Thymus (tissue), 11 donors: Measurements from ENCODE around the gene UNC80. TPM values are rescaled to one million over a fixed set of nuclear protein-coding genes. Genes with fewer than 3 reads are reported as not detected.

Source experiments
- DNase-seq, 9 donors: peaks; one replicate each; pipeline ENCODE4 v3.0.0-alpha.2; 2013; ENCODE audit warnings: low spot score in 9 of 9, low read depth in 6 of 9, missing footprints in 1 of 9
- H3K27ac ChIP-seq, 2 donors: one replicate each; pipeline ENCODE4 v1.5.1; 2013; ENCODE audit warnings: control low read depth in 1 of 2, low read depth in 1 of 2, low read length in 1 of 2, mild to moderate bottlenecking in 1 of 2, moderate library complexity in 1 of 2
- H3K27me3 ChIP-seq, 2 donors: one replicate each; pipeline ENCODE4 v1.5.1; 2013; ENCODE audit warnings: low read length in 1 of 2; ENCODE audit not compliant: control insufficient read depth in 2 of 2, insufficient read depth in 1 of 2
- H3K36me3 ChIP-seq, 2 donors: one replicate each; pipeline ENCODE4 v1.5.1; 2013; ENCODE audit warnings: low read length in 1 of 2, mild to moderate bottlenecking in 1 of 2, moderate library complexity in 1 of 2; ENCODE audit not compliant: control insufficient read depth in 2 of 2, insufficient read depth in 2 of 2
- H3K4me1 ChIP-seq, 2 donors: one replicate each; pipeline ENCODE4 v1.5.1; 2013; ENCODE audit warnings: low read length in 2 of 2; ENCODE audit not compliant: control insufficient read depth in 2 of 2, insufficient read depth in 2 of 2
- H3K4me3 ChIP-seq, 2 donors: one replicate each; pipeline ENCODE4 v1.5.1; 2013; ENCODE audit warnings: low read length in 2 of 2, control low read depth in 1 of 2, mild to moderate bottlenecking in 1 of 2
- H3K9me3 ChIP-seq, 2 donors: one replicate each; pipeline ENCODE4 v1.5.1; 2013; ENCODE audit warnings: low read length in 1 of 2, mild to moderate bottlenecking in 1 of 2; ENCODE audit not compliant: control insufficient read depth in 2 of 2, insufficient read depth in 1 of 2
- WGBS: extraction: QIAGEN DNeasy Blood & Tissue Kit; methylation state at CpG from one replicate; pipeline ENCODE4 v1.1.7; 2013; 5-methylcytosine and 5-hydroxymethylcytosine counted together
- polyA plus RNA-seq: library from polyadenylated mRNA; stranded (reverse); fragments of 200-250 nt; gene quantifications from one replicate; pipeline ENCODE4 v1.2.3, GENCODE V29; 2013
- total RNA-seq: library from RNA; stranded (reverse); fragments of 120-200 nt; gene quantifications from one replicate; pipeline ENCODE4 v1.2.4, GENCODE V29; 2013
- donor health status: healthy.

Gene UNC80
- total and polyA plus RNA-seq, 2 donors: 0.38 to 0.62 TPM

DNA sequence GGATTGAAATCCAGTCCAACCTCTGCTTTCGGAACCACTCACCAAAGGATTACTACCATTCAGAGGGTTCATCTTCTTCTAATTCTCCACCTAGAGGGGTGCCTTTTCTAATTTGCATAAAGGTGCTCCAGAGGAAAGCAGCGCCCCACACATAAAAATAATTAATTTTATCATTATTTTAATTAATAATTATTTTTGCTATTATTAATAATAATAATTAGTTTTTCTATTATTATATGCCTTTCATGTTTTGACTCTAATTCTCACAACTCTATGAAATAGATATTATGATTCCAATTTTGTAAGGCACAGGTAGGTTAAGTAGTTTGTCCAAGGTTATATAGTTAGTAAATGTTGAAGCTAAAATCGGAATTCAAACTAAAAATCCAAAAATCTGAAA lies 51.9 kb downstream of the UNC80 start:
- Histone ChIP-seq H3K9me3 (no peaks in the 10 kb centered on the region), H3K27me3 (no peaks in the 10 kb centered on the region), H3K4me3 (no peak overlapping the region), H3K27ac (no peak overlapping the region), H3K4me1 (no peaks in the 10 kb centered on the region), H3K36me3 (no peaks in the 10 kb centered on the region)
- WGBS: 90% methylated on average over 3 of the region's 3 CpGs
- DNase-seq: no peak

DNA sequence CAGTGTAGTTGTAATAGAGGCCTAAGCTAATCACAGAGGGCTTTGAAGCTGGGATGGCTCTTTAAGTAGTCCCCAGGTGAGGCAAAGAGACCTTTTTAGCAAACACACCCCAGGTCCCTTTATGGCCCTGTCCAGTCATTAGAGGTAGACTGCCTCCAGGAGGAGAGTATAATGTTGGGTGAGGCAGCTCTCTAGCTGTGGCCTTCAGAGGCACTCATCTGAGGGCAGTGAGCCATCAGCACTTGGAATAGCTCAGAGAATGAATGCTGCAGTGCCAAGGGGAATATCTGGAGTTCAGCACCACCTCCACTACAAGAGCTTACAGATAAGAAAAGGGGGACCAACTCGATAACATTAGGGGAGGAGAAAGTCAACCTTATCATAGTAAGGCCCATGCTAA lies 52.8 kb downstream of the UNC80 start:
- Histone ChIP-seq H3K4me1 (no peaks in the 10 kb centered on the region), H3K27ac (no peak overlapping the region), H3K36me3 (no peaks in the 10 kb centered on the region), H3K27me3 (no peaks in the 10 kb centered on the region), H3K9me3 (no peaks in the 10 kb centered on the region), H3K4me3 (no peak overlapping the region)
- WGBS: 91% methylated on average over 1 of the region's 1 CpG
- no peak for DNase-seq

DNA sequence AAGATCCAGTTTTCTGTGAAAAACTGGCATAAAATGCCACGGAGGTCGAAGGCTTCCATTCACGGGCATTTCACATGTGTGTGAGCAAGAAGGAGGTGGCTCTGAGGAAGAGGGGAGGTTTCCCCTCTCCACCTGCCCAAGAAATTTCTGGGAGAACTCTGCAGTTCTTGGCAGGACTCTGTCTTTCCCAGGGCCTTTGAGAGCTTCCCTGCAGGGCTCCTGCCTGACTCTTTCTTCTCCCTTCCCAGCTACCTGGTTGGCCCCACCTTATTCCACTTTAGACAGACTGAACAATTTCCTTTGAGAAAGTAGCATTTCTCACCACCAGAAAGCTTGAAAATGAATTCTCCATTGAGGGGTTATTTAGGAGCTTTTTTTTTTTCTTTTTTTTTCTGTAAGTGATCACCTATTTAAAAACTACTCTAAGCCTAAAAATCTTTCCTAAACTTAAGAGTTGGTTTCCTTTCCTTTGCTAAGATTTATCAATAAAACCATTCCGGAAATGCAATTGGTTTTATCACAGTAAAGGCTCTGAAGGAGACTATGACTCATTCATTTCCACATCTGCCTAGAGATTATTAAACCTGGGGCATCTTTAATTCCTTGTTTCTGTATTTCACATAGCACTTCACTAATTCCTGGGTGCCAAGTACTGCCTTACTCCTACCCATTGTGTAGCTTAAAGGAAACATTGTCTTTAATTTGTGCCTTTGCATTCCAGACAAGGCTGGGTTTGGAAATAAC lies 59.3 kb downstream of the UNC80 start:
- no peak overlapping the region for H3K4me3 ChIP-seq
- no peak overlapping the region for H3K27ac ChIP-seq
- no peaks in the 10 kb centered on the region for H3K9me3 ChIP-seq
- no peaks in the 10 kb centered on the region for H3K36me3 ChIP-seq
- 93% methylated on average over 4 of the region's 4 CpGs for WGBS
- H3K27me3 ChIP-seq: no peaks in the 10 kb centered on the region
- H3K4me1 ChIP-seq: no peaks in the 10 kb centered on the region
- no peak for DNase-seq

DNA sequence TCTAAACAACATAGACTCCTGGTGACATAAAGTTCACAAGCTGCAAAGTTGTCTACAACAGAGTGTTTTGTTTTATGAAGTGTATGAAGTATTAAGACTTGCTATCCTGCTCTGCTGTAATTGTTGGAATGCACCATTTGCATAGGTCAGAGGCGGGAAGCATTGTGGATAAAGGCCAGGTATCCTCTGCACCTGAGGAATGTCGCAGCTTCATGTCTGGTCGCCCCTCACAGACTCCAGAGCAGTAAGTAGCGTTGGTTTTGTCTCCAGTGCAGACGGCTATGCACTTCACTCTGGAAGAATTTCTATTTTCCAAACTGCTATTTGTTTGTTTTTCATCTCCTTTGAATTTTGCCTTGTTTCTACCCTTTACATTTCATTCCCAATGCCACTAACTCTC lies 63.1 kb downstream of the UNC80 start:
- no peak overlapping the region for H3K4me3 ChIP-seq
- DNase-seq: no peak
- 78% methylated on average over 5 of the region's 5 CpGs for WGBS
- no peak overlapping the region for H3K27ac ChIP-seq
- H3K27me3 ChIP-seq: no peaks in the 10 kb centered on the region
- no peaks in the 10 kb centered on the region for H3K36me3 ChIP-seq
- no peaks in the 10 kb centered on the region for H3K9me3 ChIP-seq
- H3K4me1 ChIP-seq: no peaks in the 10 kb centered on the region

DNA sequence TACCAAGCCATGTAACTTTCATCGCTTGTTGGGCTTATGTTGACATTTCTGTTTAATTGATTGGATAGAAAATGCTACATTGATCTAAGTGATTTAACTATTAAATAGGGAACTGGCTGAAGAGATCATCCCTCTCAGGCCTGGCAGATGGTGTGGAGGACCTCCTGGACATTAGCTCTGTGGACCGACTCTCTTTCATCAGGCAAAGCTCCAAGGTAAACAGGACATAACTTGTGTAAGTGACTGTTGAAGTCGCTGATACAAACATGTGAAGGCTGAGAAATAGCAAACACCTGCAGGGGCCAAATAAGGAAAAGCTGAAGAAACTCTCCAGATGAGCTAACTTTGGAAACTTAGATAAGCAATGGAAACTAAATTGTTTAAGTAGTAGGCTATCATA lies 68.8 kb downstream of the UNC80 start:
- 85% methylated on average over 3 of the region's 3 CpGs for WGBS
- Histone ChIP-seq H3K4me3 (no peak overlapping the region), H3K36me3 (no peaks in the 10 kb centered on the region), H3K4me1 (no peaks in the 10 kb centered on the region), H3K27ac (no peak overlapping the region), H3K9me3 (no peaks in the 10 kb centered on the region), H3K27me3 (no peaks in the 10 kb centered on the region)
- DNase-seq: no peak

DNA sequence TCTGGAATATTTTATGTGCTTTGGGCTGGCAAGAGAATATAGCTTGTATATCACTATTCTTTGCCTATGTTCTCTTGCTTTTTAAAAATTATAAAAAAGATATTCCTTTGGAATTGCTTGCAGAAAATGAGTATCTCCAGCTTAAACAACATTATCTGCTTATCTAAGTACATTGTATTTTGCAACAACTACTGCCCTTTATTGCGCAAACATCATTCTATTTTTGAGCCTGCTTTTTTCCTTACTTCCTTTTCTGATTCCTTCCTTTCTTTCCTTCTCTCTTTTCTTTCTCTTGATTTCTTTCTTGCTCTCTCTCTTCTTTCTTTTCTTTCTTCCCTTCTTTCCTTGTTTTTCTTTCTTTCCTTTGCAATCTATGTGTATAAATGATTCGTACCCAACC lies 74.0 kb downstream of the UNC80 start:
- DNase-seq: no peak
- Histone ChIP-seq H3K27me3 (no peaks in the 10 kb centered on the region), H3K9me3 (no peaks in the 10 kb centered on the region), H3K36me3 (no peaks in the 10 kb centered on the region), H3K27ac (no peak overlapping the region), H3K4me1 (no peaks in the 10 kb centered on the region), H3K4me3 (no peak overlapping the region)
- WGBS: 95% methylated on average over 2 of the region's 2 CpGs

DNA sequence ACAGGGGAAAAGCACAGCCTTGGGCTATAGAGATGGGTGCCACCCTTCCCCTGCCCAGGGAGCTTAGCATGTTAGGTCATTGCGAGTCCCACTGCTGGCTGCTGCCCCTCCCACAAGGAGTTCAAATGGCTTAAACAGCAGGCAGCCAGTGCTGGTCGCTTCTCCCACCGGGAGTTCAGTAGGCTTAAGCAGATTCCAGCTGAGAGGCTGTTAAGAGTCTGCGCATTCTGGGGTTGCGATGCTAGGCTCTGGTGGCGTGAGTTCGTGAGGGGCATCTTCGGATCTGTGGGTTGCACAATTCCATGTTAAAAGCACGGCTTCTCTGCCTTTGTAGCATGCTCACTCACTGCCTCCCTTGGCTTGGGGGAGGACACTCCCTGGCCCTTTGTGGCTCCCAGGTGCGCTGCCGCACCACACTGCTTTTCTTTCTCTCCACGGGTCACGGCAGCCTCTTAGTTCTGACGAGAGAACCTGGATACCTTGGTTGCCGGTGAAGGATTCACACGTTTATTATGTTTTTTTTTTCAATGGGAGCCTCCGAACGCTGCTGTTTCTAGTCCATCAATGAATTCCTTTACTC lies 93.2 kb downstream of the UNC80 start:
- no peak for DNase-seq
- Histone ChIP-seq H3K27me3 (no peaks in the 10 kb centered on the region), H3K4me1 (no peaks in the 10 kb centered on the region), H3K36me3 (no peaks in the 10 kb centered on the region), H3K4me3 (no peak overlapping the region), H3K9me3 (peaks cover 0 to 9% of the 10 kb centered on the region in 2 donors), H3K27ac (no peak overlapping the region)
- 65% methylated on average over 18 of the region's 18 CpGs for WGBS

DNA sequence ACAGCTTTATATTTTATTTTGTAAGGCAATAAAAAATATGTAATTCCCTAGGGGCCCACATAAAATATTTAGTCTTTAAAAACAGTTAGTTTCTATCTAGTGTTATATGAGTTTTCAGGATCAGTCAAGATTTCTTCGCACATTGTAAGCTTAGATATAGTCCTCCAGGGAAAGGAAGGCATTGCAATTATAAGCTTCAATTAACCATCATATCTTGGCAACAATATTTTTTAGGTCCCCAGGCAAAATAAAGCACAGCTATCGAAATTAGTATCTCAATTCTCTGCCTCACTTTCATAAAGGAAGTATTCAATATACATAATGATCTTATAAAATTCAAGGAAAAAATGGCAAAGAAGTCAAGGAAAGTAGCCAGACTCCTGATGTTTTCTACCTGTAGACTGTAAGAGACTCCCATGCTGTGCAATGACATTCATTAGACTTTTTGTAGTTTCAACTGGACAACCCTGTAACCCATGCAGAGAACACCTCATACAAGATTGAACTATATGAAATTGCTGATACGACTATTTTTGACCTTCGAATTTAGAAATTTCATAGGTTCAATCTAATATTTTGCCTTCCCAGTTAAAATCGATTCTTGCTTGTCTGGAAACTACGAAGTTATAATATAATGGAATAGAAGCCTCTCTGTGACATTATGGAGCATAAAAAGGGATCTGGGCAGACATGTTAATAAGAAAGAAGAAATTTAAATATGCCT lies 96.8 kb downstream of the UNC80 start:
- 96% methylated on average over 6 of the region's 6 CpGs for WGBS
- no peaks in the 10 kb centered on the region for H3K4me1 ChIP-seq
- DNase-seq: no peak
- H3K9me3 ChIP-seq: peaks cover 0 to 9% of the 10 kb centered on the region in 2 donors
- no peak overlapping the region for H3K27ac ChIP-seq
- no peaks in the 10 kb centered on the region for H3K36me3 ChIP-seq
- H3K27me3 ChIP-seq: no peaks in the 10 kb centered on the region
- H3K4me3 ChIP-seq: no peak overlapping the region

DNA sequence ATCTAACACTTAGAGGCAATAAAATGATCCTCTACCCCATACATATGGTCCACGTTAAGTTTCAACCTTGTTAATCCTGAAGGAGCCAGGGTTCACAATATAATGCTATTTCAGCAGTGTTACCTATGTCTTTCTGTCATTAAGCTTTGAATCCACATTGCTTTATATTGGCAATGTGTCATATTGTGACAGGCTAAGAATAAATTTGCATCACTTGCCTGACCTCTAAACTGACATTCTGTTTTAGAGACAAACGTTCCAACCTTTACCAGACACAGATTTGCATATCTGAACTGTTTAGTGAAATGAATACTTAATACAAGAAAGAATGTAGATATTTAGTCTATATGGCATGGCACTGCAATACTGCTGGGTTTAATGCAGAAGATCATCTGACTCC lies 98.4 kb downstream of the UNC80 start:
- DNase-seq: no peak
- no peaks in the 10 kb centered on the region for H3K27me3 ChIP-seq
- WGBS: 73% methylated on average over 2 of the region's 2 CpGs
- H3K4me1 ChIP-seq: no peaks in the 10 kb centered on the region
- no peaks in the 10 kb centered on the region for H3K36me3 ChIP-seq
- no peaks in the 10 kb centered on the region for H3K9me3 ChIP-seq
- no peak overlapping the region for H3K27ac ChIP-seq
- no peak overlapping the region for H3K4me3 ChIP-seq
